Measurements from ENCODE around the gene ARHGEF40.

DNA sequence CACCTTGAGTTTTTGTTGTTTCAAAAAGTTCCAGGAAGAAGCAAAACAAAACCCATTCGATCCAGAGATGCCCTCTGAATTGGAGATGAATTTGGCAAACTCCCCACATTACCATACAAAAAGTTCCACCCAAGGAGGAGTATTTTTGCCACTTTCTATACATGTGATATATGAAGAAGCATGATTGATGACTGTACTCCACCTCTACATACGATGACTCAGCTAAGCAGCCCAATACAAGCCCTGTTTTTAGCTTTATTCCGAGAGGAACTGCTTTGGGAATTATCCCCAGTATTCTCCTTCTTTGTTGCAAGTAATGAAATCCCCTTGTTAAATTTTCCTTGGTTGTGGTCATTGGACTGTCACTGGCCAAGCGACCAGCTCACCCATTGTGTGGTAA lies 42.2 kb downstream of the ARHGEF40 start:
- TF ChIP-seq, protein P1, sequence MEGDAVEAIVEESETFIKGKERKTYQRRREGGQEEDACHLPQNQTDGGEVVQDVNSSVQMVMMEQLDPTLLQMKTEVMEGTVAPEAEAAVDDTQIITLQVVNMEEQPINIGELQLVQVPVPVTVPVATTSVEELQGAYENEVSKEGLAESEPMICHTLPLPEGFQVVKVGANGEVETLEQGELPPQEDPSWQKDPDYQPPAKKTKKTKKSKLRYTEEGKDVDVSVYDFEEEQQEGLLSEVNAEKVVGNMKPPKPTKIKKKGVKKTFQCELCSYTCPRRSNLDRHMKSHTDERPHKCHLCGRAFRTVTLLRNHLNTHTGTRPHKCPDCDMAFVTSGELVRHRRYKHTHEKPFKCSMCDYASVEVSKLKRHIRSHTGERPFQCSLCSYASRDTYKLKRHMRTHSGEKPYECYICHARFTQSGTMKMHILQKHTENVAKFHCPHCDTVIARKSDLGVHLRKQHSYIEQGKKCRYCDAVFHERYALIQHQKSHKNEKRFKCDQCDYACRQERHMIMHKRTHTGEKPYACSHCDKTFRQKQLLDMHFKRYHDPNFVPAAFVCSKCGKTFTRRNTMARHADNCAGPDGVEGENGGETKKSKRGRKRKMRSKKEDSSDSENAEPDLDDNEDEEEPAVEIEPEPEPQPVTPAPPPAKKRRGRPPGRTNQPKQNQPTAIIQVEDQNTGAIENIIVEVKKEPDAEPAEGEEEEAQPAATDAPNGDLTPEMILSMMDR (IDR thresholded peaks at IDR 0.05): no peak
- no peak for TF ChIP-seq POLR2A (IDR thresholded peaks at IDR 0.05)

Measured in lower leg skin (tissue), 3 donors.